ENCODE results near the gene OR51V1.
A peak's percentile ranks its signal among the peaks of the same experiment; 100 is the strongest.

OR51V1 gene

GRCh38 chr11:5242933-5243815 is 42.7 kb upstream of the OR51V1 start:
- no peak overlapping the region for H3K4me3 ChIP-seq (ENCODE audit: low read depth, low read length)
- no peak for TF ChIP-seq CTCF (IDR thresholded peaks at IDR 0.05; ENCODE audit: insufficient read depth, low read depth, low read length, missing control alignments)
- DNase-seq (ENCODE audit: low read depth): peak; percentile 31

- no peak overlapping the region for H3K4me3 ChIP-seq (ENCODE audit: low read depth, low read length)
- no peak for TF ChIP-seq CTCF (IDR thresholded peaks at IDR 0.05; ENCODE audit: insufficient read depth, low read depth, low read length, missing control alignments)
- no peak for DNase-seq (ENCODE audit: low read depth)
Measured at GRCh38 chr11:5242208-5242607, 41.7 kb upstream of the OR51V1 start.

GRCh38 chr11:5241458-5241857 is 41.0 kb upstream of the OR51V1 start:
- no peak overlapping the region for H3K4me3 ChIP-seq (ENCODE audit: low read depth, low read length)
- TF ChIP-seq CTCF (IDR thresholded peaks at IDR 0.05; ENCODE audit: insufficient read depth, low read depth, low read length, missing control alignments): no peak
- no peak for DNase-seq (ENCODE audit: low read depth)

GRCh38 chr11:5240458-5240857 is 40.0 kb upstream of the OR51V1 start:
- no peak for DNase-seq (ENCODE audit: low read depth)
- no peak for TF ChIP-seq CTCF (IDR thresholded peaks at IDR 0.05; ENCODE audit: insufficient read depth, low read depth, low read length, missing control alignments)
- no peak overlapping the region for H3K4me3 ChIP-seq (ENCODE audit: low read depth, low read length)

GRCh38 chr11:5240056-5240455 is 39.6 kb upstream of the OR51V1 start:
- no peak for DNase-seq (ENCODE audit: low read depth)
- no peak overlapping the region for H3K4me3 ChIP-seq (ENCODE audit: low read depth, low read length)
- no peak for TF ChIP-seq CTCF (IDR thresholded peaks at IDR 0.05; ENCODE audit: insufficient read depth, low read depth, low read length, missing control alignments)

GRCh38 chr11:5239046-5239445 is 38.6 kb upstream of the OR51V1 start:
- no peak for DNase-seq (ENCODE audit: low read depth)
- TF ChIP-seq CTCF (IDR thresholded peaks at IDR 0.05; ENCODE audit: insufficient read depth, low read depth, low read length, missing control alignments): no peak
- no peak overlapping the region for H3K4me3 ChIP-seq (ENCODE audit: low read depth, low read length)

- no peak for TF ChIP-seq CTCF (IDR thresholded peaks at IDR 0.05; ENCODE audit: insufficient read depth, low read depth, low read length, missing control alignments)
- DNase-seq (ENCODE audit: low read depth): no peak
- no peak overlapping the region for H3K4me3 ChIP-seq (ENCODE audit: low read depth, low read length)
Measured at GRCh38 chr11:5238486-5238885, 38.0 kb upstream of the OR51V1 start.
